Measurements from ENCODE around the gene UTY. TPM values are rescaled to one million over a fixed set of nuclear protein-coding genes. Genes with fewer than 3 reads are reported as not detected.

UTY gene
- total RNA-seq, 1 donor: 3.5 TPM

DNA sequence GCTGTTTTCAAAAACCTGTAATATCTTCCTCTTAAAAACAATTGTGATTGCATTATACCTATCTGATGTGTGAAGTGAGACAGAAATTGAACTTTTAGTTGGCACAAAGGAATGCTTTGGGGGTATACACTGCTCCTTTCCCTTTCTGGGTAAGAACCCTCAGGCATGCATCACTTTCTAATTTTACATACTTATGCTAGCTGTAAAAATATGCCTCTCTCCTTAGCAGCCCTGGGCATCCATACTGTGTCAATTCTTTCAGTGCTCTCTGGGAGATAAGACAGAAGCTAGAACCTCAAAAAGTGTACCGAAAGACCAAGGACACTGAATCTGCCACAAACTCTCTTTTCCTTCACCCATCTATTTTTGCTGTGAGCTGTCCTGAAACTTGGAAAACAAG, 246.7 kb downstream of the UTY start:
- no peak for DNase-seq (ENCODE audit: low read depth)
- TF ChIP-seq, protein P1, sequence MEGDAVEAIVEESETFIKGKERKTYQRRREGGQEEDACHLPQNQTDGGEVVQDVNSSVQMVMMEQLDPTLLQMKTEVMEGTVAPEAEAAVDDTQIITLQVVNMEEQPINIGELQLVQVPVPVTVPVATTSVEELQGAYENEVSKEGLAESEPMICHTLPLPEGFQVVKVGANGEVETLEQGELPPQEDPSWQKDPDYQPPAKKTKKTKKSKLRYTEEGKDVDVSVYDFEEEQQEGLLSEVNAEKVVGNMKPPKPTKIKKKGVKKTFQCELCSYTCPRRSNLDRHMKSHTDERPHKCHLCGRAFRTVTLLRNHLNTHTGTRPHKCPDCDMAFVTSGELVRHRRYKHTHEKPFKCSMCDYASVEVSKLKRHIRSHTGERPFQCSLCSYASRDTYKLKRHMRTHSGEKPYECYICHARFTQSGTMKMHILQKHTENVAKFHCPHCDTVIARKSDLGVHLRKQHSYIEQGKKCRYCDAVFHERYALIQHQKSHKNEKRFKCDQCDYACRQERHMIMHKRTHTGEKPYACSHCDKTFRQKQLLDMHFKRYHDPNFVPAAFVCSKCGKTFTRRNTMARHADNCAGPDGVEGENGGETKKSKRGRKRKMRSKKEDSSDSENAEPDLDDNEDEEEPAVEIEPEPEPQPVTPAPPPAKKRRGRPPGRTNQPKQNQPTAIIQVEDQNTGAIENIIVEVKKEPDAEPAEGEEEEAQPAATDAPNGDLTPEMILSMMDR (IDR thresholded peaks at IDR 0.05; ENCODE audit: insufficient read depth, low read depth, low read length): no peak
- no peak overlapping the region for H3K4me3 ChIP-seq (ENCODE audit: low read depth, low read length)

DNA sequence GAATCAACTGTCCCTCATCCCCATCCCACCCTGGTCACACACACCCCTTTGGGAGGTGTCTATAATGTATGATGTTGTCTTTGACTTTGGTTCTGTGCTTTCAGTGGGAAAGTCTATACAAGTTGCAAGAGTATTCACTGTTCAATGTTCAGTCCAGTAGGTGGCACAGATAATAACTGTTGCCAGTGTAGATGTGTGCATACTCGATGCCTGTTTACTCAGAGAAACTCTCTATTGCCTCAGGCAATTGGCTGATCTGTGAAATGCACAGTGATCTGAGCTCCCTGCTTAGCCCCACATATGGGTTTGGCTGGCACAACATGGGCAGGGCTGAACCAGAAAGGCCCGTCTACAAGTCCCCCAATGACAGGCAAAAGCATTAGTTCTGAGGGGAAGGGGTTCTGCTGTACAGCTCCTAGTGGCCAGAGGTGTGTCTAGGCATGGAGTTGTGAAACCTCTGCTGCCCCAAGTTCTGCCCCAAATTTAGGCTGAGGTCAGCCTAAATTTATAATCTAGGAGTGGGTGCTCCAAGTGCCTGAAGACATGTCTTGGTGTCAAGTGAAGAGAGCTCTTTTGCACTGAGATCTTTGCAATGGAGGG, 252.4 kb downstream of the UTY start:
- no peak for DNase-seq (ENCODE audit: low read depth)
- no peak overlapping the region for H3K4me3 ChIP-seq (ENCODE audit: low read depth, low read length)
- TF ChIP-seq, protein P1 (IDR thresholded peaks at IDR 0.05; ENCODE audit: insufficient read depth, low read depth, low read length): no peak

DNA sequence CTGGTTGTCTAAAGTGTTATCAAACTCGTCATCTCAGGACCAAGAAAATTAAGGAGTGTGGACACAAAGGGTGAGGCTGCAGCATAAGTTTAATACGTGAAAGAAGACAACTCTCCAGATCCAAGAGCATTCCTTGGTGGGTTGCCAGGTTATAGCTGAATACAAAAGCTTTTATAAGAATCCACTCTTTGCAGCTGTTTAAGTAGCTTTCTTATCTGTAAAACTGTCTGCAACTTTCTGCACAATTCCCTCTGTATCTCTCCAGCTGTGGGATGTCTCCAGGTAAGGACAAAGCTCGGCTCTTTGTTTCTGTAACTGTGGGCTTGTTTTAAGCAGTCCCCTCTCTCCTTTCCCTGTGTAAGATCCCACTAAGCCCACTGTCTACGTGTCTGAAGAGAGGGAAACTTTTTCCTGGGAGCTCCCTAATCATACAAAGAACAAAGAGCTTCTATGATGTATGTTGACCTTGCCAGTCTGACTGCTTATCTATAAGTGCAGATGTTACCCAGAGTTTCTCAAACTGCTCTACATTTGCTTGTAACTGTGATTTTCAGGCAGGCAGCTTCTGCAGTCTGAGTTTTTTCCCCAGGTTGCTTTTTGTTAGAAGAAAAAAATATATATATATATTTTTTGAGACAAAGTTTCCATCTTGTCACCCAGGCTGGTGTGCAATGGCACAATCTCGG, 268.7 kb downstream of the UTY start:
- DNase-seq (ENCODE audit: low read depth): no peak
- TF ChIP-seq, protein P1 (IDR thresholded peaks at IDR 0.05; ENCODE audit: insufficient read depth, low read depth, low read length): no peak
- no peak overlapping the region for H3K4me3 ChIP-seq (ENCODE audit: low read depth, low read length)

DNA sequence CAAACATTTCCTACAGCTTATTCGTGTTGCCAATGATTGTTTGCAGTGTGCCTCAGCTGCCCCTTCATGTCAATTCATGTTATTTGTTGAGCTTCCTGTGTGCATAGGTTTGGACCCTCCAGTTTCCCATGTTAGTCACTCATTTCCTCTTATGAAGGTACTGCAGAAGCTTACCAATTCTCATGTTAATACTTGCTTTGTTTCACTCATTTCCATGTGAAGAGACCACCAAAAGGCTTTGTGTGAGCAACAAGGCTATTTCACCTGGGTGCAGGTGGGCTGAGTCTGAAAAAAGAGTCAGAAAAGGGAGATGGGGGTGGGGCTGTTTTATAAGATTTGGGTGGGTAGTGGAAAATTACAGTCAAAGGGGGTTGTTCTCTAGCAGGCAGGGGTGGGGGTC, 274.6 kb downstream of the UTY start:
- no peak overlapping the region for H3K4me3 ChIP-seq (ENCODE audit: low read depth, low read length)
- no peak for DNase-seq (ENCODE audit: low read depth)
- TF ChIP-seq, protein P1 (IDR thresholded peaks at IDR 0.05; ENCODE audit: insufficient read depth, low read depth, low read length): no peak

Other genes starting within 250 kb of the UTY start
- gene TMSB4Y, start 223.9 kb upstream of the UTY start, total RNA-seq: under 0.01 TPM in 1 of 2 replicates, not detected in the other

Data from fibroblast of villous mesenchyme (primary cell).